PC-9 (cell line): ENCODE data around the gene TTLL13.

ENCODE experiments used
- CTCF ChIP-seq: fragments of 200-600 bp; sonication (generic); conservative IDR thresholded peaks from 2 replicates; pipeline ENCODE4 v1.6.1; 2017; ENCODE audit warnings: mixed run types, antibody characterized with exemption, mild to moderate bottlenecking, moderate library complexity
- EZH2 ChIP-seq: fragments of 200-600 bp; sonication (generic); IDR thresholded peaks from 2 replicates; pipeline ENCODE4 v1.8.0; 2017; ENCODE audit warnings: antibody characterized with exemption, low read depth

GRCh38 chr15:90270502-90271150, 21.3 kb downstream of the TTLL13 start:
- TF ChIP-seq CTCF (no peak), EZH2 (no peak)
